SJCRH30 (cell line): ENCODE measurements around the gene MRPL28. TPM values are rescaled to one million over a fixed set of nuclear protein-coding genes. Genes with fewer than 3 reads are reported as not detected.
"Not testable (repeated sequence)": the region's sequence is repeated elsewhere in the genome, so short reads cannot be mapped to it uniquely, and the experiment has no call there.

ENCODE experiments used
- DNase-seq, 2 experiments: peaks; one replicate each; pipeline ENCODE4 v3.0.0-alpha.2; 2015 to 2020
- H3K27ac ChIP-seq: fragments of 250-450 bp; sonication (Bioruptor Pico); 2 replicates; pipeline ENCODE4 v1.5.1; 2020; ENCODE audit warnings: mild to moderate bottlenecking, moderate library complexity
- H3K27me3 ChIP-seq: fragments of 250-450 bp; sonication (Bioruptor Pico); 2 replicates; pipeline ENCODE4 v1.5.1; 2020; ENCODE audit warnings: mild to moderate bottlenecking, moderate library complexity
- H3K36me3 ChIP-seq: fragments of 250-450 bp; sonication (Bioruptor Pico); 2 replicates; pipeline ENCODE4 v1.5.1; 2020; ENCODE audit warnings: mild to moderate bottlenecking, moderate library complexity
- H3K4me1 ChIP-seq: fragments of 250-450 bp; sonication (Bioruptor Pico); 2 replicates; pipeline ENCODE4 v1.5.1; 2020; ENCODE audit warnings: mild to moderate bottlenecking, moderate library complexity
- H3K4me3 ChIP-seq: fragments of 250-450 bp; sonication (Bioruptor Pico); 2 replicates; pipeline ENCODE4 v1.5.1; 2020; ENCODE audit warnings: mild to moderate bottlenecking, moderate library complexity
- H3K9me3 ChIP-seq: fragments of 250-450 bp; sonication (Bioruptor Pico); replicated peaks from 2 replicates; pipeline ENCODE4 v1.5.1; 2020; ENCODE audit warnings: mild to moderate bottlenecking, moderate library complexity
- total RNA-seq: library from RNA; depleted of rRNA; stranded (reverse); fragments of >200 nt; shearing (Covaris generic); gene quantifications from 2 replicates; pipeline ENCODE4 v1.2.3, GENCODE V29; 2014

MRPL28 gene
- total RNA-seq, 1 experiment from 2014 or later: 81.4 TPM

DNA sequence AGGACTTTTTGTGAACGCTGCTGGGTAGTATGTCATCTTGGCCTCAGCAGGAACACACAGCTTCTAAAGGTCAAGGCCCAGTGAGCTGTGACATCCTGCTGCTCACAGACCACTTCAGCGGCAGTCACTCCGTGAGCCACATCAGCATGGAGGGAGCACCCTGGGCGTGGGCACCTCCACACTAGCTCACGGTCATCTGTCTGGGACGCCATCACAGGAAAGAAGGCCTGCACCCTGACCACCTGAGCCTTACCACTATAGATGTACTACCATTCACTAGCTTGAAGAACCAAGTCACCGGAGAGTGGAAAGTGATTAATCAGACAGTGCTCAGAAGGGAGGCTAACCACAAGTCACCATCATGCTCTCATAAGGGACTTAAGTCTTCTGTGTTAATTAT lies 21.1 kb downstream of the MRPL28 start:
- no peaks in the 10 kb centered on the region for H3K9me3 ChIP-seq
- no peak overlapping the region for H3K27ac ChIP-seq

DNA sequence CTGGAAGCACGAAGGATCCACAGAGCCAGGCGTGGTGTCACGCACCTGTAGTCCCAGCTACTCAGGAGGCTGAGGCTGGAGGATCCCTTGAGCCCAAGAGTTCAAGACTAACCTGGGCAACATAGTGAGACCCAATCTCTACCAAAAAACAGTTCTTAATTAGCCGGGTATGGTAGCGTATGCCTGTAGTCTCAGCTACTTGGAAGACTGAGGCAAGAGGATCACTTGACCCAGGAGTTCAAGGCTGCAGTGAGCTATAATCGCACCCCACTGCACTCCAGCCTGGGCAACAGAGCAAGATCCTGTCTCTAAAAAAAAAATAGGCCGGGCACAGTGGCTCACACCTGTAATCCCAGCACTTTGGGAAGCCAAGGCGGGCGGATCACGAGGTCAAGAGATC lies 21.8 kb downstream of the MRPL28 start:
- not testable (repeated sequence) for H3K9me3 ChIP-seq, H3K27me3 ChIP-seq, DNase-seq, H3K27ac ChIP-seq, H3K4me1 ChIP-seq, H3K4me3 ChIP-seq
- peaks cover 19% of the 10 kb centered on the region for H3K36me3 ChIP-seq

More for the DNA sequence above, 21.1 kb downstream of the MRPL28 start:
- Histone ChIP-seq H3K4me3 (no peak overlapping the region), H3K4me1 (no peaks in the 10 kb centered on the region), H3K27me3 (no peaks in the 10 kb centered on the region), H3K36me3 (peaks cover 18% of the 10 kb centered on the region)
- DNase-seq: no peak

DNA sequence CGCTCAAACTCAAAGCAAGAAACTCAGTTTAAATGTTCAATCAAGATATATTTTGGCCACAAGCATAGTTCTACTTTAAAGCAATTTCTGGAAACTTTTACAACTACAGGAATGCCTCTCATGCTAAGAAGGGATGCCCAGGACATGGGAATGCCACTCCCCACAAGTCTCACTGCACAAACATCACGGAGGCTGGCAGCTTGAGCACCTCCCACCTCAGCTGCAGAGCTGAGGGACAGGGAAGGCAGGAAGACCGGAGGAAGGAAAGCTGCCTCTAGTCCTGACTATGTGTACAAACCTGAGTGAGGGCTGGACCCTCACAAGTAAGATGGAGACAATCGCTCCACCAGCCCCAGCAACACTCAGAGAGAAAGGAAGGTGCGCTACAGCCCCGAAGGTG lies 23.1 kb downstream of the MRPL28 start:
- Histone ChIP-seq H3K9me3 (no peaks in the 10 kb centered on the region), H3K4me3 (no peak overlapping the region), H3K27me3 (no peaks in the 10 kb centered on the region), H3K4me1 (no peaks in the 10 kb centered on the region), H3K36me3 (peaks cover 20% of the 10 kb centered on the region), H3K27ac (no peak overlapping the region)
- DNase-seq: no peak

DNA sequence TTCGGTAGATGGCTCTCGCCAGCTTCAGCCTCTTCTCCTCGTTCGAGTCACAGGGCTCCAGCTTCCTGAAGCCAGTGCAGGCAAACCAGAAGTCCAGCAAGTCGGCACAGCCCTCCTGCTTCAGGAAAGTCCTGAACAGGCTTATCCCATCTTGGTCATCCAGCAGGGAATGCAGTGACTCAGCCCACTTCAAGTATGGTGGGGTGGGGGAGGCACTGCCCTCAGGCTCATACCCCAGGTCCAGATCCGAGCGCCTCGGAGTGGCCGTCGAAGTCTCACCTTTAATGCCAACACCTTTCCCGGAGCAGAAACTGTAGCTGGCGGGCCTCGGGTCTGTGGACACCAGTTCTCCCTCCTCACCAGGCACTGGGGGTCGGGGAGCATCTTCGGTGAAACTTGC lies 23.8 kb downstream of the MRPL28 start:
- no peaks in the 10 kb centered on the region for H3K4me1 ChIP-seq
- H3K27ac ChIP-seq: no peak overlapping the region
- no peak for DNase-seq
- no peak overlapping the region for H3K4me3 ChIP-seq
- H3K36me3 ChIP-seq: peaks cover 20% of the 10 kb centered on the region
- no peaks in the 10 kb centered on the region for H3K9me3 ChIP-seq
- H3K27me3 ChIP-seq: no peaks in the 10 kb centered on the region

DNA sequence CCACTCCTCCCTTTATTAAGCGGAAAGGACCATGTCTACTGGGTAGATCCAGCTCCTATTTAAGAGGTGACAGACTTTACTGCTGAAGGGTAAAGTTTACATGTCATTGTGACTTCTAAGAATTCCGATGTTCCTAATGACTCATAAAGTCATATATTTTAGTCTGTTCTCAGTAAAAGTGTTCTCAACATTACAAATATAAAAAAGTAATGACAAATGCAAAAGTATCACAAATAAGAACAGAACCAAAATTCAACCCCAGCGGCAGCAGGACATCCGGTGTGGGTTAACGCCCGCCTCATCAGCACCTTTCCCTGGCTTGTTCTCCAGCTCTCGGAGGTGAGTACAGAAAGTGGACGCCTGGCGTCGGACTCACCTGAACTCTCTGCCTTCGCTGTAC lies 24.6 kb downstream of the MRPL28 start:
- no peak for DNase-seq
- Histone ChIP-seq H3K27me3 (no peaks in the 10 kb centered on the region), H3K4me1 (no peaks in the 10 kb centered on the region), H3K4me3 (no peak overlapping the region), H3K9me3 (no peaks in the 10 kb centered on the region), H3K27ac (no peak overlapping the region), H3K36me3 (peaks cover 20% of the 10 kb centered on the region)

DNA sequence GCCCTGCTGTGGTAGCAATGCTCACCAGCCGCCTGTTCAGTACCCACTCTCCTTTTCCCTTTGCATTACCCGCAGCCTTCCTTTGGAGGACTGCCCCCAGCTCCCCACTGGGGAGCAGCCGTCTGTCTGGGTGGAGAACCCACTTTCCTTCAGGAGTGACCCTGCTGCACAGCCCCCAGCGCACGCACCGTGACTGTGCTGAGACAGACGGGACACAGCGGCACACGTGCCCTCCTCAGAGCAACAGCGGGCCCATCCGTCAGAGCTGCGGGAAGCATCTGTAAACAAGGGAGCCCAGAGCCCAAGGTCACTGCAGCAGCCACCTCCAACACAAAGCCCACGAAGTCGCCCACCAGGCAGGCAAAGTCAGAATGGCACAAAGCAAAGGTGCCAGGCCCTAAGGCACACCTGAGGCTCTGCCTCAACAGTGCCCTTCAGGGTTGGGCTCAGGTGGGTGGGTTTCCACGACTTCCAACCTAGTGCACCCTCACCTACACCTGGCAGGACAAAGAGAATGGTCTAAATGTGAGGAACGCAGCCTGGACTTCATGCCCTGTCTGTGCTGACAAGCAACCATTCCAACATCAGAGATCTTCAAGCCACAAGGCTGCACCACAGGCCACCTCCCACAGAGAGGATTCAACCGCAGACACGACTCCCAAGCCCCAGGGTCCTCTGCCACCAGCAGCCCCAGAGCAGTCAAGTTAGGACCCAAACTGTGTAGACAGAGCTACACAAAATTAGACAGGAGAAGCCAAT lies 27.7 kb downstream of the MRPL28 start:
- H3K4me3 ChIP-seq: no peak overlapping the region
- peaks cover 20% of the 10 kb centered on the region for H3K36me3 ChIP-seq
- no peaks in the 10 kb centered on the region for H3K9me3 ChIP-seq
- no peaks in the 10 kb centered on the region for H3K4me1 ChIP-seq
- no peak overlapping the region for H3K27ac ChIP-seq
- H3K27me3 ChIP-seq: no peaks in the 10 kb centered on the region
- no peak for DNase-seq

DNA sequence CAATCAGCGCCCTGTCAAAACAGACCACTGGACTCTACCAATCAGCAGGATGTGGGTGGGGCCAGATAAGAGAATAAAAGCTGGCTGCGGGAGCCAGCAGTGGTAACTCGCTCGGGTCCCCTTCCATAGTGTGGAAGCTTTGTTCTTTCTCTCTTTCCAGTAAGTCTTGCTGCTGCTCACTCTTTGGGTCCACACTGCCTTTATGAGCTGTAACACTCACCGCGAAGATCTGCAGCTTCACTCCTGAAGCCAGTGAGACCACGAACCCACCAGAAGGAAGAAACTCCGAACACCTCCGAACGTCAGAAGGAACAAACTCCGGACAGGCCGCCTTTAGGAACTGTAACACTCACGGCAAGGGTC lies 28.4 kb downstream of the MRPL28 start:
- H3K4me3 ChIP-seq, H3K4me1 ChIP-seq, H3K27me3 ChIP-seq, H3K9me3 ChIP-seq, H3K27ac ChIP-seq, DNase-seq: not testable (repeated sequence)
- peaks cover 19% of the 10 kb centered on the region for H3K36me3 ChIP-seq

DNA sequence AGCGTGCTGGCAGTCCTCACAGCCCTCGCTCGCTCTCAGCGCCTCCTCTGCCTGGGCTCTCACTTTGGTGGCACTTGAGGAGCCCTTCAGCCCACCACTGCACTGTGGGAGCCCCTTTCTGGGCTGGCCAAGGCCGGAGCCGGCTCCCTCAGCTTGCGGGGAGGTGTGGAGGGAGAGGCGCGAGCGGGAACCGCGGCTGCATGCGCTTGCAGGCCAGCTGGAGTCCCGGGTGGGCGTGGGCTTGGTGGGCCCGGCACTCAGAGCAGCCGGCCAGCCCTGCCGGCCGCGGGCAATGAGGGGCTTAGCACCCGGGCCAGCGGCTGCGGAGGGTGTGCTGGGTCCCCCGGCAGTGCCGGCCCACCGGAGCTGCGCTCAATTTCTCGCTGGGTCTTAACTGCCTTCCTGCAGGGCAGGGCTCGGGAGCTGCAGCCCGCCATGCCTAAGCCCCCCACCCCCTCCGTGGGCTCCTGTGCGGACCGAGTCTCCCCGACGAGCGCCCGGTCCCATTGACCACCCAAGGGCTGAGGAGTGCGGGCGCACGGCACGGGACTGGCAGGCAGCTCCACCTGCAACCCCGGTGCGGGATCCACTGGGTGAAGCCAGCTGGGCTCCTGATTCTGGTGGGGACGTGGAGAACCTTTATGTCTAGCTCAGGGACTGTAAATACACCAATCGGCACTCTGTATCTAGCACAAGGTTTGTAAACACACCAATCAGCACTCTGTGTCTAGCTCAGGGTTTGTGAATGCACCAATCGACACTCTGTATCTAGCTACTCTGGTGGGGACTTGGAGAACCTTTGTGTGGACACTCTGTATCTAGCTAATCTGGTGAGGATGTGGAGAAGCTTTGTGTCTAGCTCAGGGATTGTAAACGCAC lies 29.0 kb downstream of the MRPL28 start:
- H3K9me3 ChIP-seq, DNase-seq, H3K27me3 ChIP-seq, H3K27ac ChIP-seq, H3K4me3 ChIP-seq, H3K4me1 ChIP-seq: not testable (repeated sequence)
- H3K36me3 ChIP-seq: peaks cover 16% of the 10 kb centered on the region

DNA sequence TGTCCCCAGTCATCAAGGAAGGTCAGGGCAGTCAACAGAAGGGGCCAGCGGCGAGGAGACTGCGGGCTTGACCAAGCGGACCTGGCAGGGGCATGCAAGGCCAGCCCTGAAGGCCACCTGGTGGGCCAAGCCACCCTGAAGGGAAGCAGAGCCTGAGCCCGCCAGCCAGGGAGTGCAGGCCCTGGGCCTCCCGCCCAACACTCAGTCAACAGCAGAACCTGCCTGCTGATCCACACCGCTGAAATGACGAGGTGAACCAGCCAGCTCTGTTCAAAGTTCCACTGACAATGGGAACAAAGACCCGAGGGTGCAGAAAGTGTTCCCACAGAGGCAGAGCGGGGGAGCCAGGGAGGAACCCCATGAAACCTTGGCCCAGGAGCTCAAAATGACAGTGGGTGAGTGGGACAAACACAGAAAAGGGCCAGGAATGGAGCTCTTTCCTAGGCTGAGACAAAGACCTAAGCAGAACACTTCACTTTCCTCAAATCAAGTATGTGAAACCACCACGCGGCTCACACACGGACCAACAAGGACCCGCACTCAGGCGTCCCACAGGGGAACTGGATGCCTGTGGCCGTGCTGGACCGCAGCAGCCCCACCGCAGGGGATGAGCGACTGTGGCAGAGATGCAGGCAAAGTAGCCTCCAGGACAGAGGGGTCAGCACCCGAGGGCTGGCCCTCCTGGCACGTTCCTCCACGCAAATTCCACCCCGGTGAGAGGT lies 29.8 kb downstream of the MRPL28 start:
- H3K4me3 ChIP-seq: no peak overlapping the region
- DNase-seq: no peak
- no peak overlapping the region for H3K27ac ChIP-seq
- H3K36me3 ChIP-seq: peaks cover 9% of the 10 kb centered on the region; the same call in 1 of the 2 replicates
- no peaks in the 10 kb centered on the region for H3K4me1 ChIP-seq
- no peaks in the 10 kb centered on the region for H3K9me3 ChIP-seq
- H3K27me3 ChIP-seq: no peaks in the 10 kb centered on the region

DNA sequence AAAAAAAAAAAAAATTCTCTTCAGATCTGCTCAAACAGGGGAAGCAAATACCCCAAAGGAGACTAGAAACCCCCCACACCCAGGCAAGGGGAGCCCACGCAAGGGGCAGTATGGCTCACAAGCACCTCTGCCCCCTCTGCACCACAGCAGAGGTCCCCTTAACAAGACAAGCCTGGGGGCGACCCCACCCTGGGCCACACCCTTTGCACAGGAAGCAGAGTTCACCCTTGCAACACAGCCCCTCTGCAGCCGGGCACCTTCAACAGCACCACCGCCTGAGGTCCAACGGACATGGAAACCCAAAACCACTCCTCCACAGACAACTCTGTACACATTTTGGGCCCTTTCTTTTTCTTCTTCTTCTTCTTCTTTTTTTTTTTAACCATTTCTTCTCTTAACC lies 30.7 kb downstream of the MRPL28 start:
- Histone ChIP-seq H3K36me3 (peaks cover 6% of the 10 kb centered on the region; the same call in 1 of the 2 replicates), H3K27me3 (no peaks in the 10 kb centered on the region), H3K9me3 (no peaks in the 10 kb centered on the region), H3K4me1 (no peaks in the 10 kb centered on the region), H3K4me3 (no peak overlapping the region), H3K27ac (no peak overlapping the region)
- DNase-seq: no peak

DNA sequence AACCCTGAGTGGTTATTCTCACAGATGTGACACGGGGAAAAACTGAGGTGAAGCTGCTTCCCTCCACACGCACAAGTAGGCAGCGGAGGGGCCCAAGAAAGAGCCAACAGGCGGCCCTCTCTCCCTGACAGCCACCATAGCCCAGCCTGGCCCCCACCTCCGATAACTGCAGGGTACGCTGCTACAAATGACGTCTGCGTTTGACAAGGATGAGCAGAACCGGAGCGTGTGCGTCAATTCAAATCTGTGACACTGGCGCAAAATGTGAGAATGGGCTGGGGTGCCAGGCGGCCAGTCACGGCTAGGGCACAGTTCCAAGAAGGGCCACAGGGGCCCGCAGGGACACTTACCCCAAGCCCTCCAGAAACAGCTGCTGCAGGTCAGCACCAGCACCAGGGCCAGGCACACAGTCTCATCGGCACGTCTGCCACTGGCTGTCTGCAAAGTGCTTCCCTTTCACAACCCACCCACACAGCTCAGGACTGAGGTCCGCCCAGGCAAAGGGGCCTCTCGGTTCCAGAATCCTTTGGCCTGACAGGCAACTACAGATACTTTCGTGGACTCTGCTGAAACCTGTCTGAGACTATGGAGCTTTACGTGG lies 32.3 kb downstream of the MRPL28 start:
- no peak for DNase-seq
- H3K27me3 ChIP-seq: no peaks in the 10 kb centered on the region

DNA sequence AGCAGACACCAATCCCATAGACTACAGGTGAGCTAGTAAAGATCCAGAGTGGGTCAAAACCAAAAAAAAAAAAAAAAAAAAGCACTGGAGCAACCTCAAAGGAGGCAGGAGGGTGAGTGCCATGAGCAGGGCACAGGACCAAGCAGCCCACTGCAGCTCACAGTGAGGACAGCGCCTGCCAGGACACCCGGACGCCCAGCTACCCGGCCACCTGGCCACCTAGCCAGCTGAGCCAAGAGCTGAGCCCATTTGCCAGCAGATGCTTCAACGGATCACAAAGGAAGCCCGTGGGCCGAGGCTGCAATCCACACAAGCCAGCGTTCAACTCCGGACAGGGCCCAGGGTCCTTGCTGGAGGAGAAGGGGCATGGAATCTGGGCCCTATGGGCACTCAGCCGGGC lies 32.9 kb downstream of the MRPL28 start:
- Histone ChIP-seq H3K27ac (no peak overlapping the region), H3K4me1 (no peaks in the 10 kb centered on the region), H3K36me3 (no peaks in the 10 kb centered on the region; the same call in 1 of the 2 replicates), H3K9me3 (no peaks in the 10 kb centered on the region), H3K4me3 (no peak overlapping the region), H3K27me3 (no peaks in the 10 kb centered on the region)
- DNase-seq: no peak

More for the DNA sequence above, 32.3 kb downstream of the MRPL28 start:
- H3K4me3 ChIP-seq: no peak overlapping the region
- no peaks in the 10 kb centered on the region for H3K4me1 ChIP-seq
- H3K27ac ChIP-seq: no peak overlapping the region
- no peaks in the 10 kb centered on the region; the same call in 1 of the 2 replicates for H3K36me3 ChIP-seq
- no peaks in the 10 kb centered on the region for H3K9me3 ChIP-seq

DNA sequence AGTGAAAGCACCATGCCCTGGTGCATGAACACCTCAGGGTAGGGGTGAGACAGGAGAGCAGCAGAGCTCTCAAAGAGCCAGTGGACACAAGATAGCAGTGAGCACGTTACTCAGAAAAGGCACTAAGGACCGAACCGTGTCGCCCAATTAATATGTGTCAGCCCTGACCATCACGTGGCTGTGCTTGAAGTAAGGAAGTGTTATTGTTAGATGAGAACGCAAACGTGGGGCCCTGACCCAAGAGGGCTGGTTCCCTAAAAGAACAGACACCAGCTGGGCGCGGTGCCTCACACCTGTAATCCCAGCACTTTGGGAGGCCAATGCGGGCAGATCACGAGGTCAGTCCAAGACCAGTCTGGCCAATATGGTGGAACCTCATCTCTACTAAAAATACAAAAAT lies 34.1 kb downstream of the MRPL28 start:
- Histone ChIP-seq H3K36me3 (no peaks in the 10 kb centered on the region; the same call in 1 of the 2 replicates), H3K27me3 (no peaks in the 10 kb centered on the region), H3K4me1 (0 out of 2 replicates have a peak, but pooled peaks cover 6% of the 10 kb centered on the region), H3K9me3 (no peaks in the 10 kb centered on the region), H3K27ac (no peak overlapping the region), H3K4me3 (no peak overlapping the region)
- no peak for DNase-seq

DNA sequence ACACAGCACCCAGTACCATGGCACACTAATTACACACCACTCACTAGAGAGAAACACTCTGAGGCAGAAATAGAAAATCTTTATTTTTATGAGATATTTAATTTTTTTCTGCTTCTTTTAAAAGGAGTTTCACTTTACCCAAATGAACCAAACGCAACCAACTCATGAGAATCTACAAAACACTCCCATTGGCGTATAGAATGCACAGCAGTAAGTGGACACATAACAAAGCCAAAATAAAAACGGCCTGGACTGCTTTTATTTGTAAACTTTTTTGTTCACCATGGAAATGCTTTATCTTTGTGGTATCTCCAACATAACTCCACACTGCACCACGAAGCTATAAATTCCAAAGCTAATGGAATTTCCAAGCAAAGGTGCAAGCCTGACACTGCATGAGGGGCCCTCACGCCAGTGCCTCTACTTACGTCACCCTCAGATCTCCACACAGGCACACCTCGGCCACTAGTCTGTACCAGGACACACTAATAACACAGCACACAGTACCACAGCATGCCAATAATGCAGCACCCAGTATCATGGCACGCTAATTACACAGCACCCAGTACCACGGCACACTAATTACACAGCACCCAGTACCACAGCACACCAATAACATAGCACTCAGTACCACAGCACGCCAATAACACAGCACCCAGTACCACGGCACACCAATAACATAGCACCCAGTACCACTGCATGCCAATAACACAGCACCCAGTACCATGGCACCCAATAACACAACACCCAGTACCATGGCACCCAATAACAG lies 35.3 kb downstream of the MRPL28 start:
- H3K4me1 ChIP-seq: peaks cover 11% of the 10 kb centered on the region; the same call in 1 of the 2 replicates
- not testable (repeated sequence) for H3K36me3 ChIP-seq, H3K4me3 ChIP-seq, H3K9me3 ChIP-seq, DNase-seq, H3K27me3 ChIP-seq, H3K27ac ChIP-seq
